VCaP (cell line): ENCODE results near the gene DYDC2.

ENCODE experiments used
- H3K27ac ChIP-seq: fragments of 450-650 bp; 2 replicates; pipeline ENCODE4 v1.5.1; 2017
- CTCF ChIP-seq: fragments of 450-650 bp; conservative IDR thresholded peaks from 2 replicates; pipeline ENCODE4 v1.5.1; 2017; ENCODE audit warnings: mild to moderate bottlenecking, moderate library complexity

Gene DYDC2

GRCh38 chr10:80321183-80321582 is 35.4 kb upstream of the DYDC2 start:
- TF ChIP-seq CTCF: no peak

GRCh38 chr10:80322158-80322557 is 34.4 kb upstream of the DYDC2 start:
- TF ChIP-seq CTCF: no peak
- H3K27ac ChIP-seq: no peak overlapping the region

More at GRCh38 chr10:80321183-80321582, 35.4 kb upstream of the DYDC2 start:
- no peak overlapping the region; the same call in 1 of the 2 replicates for H3K27ac ChIP-seq

GRCh38 chr10:80322711-80323110 is 33.9 kb upstream of the DYDC2 start:
- no peak for TF ChIP-seq CTCF

GRCh38 chr10:80323311-80323710 is 33.3 kb upstream of the DYDC2 start:
- H3K27ac ChIP-seq: no peak overlapping the region
- TF ChIP-seq CTCF: no peak

More at GRCh38 chr10:80322711-80323110, 33.9 kb upstream of the DYDC2 start:
- no peak overlapping the region for H3K27ac ChIP-seq

GRCh38 chr10:80324086-80324485 is 32.5 kb upstream of the DYDC2 start:
- no peak for TF ChIP-seq CTCF
- no peak overlapping the region for H3K27ac ChIP-seq

GRCh38 chr10:80324891-80325364 is 31.7 kb upstream of the DYDC2 start:
- no peak overlapping the region for H3K27ac ChIP-seq
- TF ChIP-seq CTCF: no peak

GRCh38 chr10:80333983-80334382 is 22.6 kb upstream of the DYDC2 start:
- no peak for TF ChIP-seq CTCF
- H3K27ac ChIP-seq: no peak overlapping the region

GRCh38 chr10:80344276-80344675 is 12.3 kb upstream of the DYDC2 start:
- TF ChIP-seq CTCF: no peak
- H3K27ac ChIP-seq: no peak overlapping the region
